A549 (cell line): ENCODE results near the gene KIRREL1. TPM values are rescaled to one million over a fixed set of nuclear protein-coding genes. Genes with fewer than 3 reads are reported as not detected.

Source experiments
- ATAC-seq, 2 experiments: fragments of 200-7000 bp in 1 of 2; fragments of >200 bp in 1 of 2; cut with Nextera tagmentation in 1 of 2; cut with Tn5 transposase in 1 of 2; 3 replicates each; pipeline versions ENCODE4 v1.8.0 to v1.9.1; 2018 to 2020; ENCODE audit warnings: mild to moderate bottlenecking in 1 of 2, moderate library complexity in 1 of 2
- CTCF ChIA-PET: fragments of 300-600 bp; sonication (Branson Sonifier 250); formaldehyde crosslinking; extraction: SDS; loops from one replicate; lab custom pipeline; 2021; ENCODE audit warnings: antibody characterized with exemption, inconsistent platforms; lab: Yijun Ruan, JAX
- POLR2A ChIA-PET: fragments of 350-600 bp; formaldehyde crosslinking; extraction: SDS; loops from one replicate; lab custom pipeline; 2021; ENCODE audit warnings: antibody characterized with exemption, inconsistent platforms; lab: Yijun Ruan, JAX
- DNase-seq, 2 experiments: peaks; one replicate each; pipeline versions ENCODE4 v3.0.0 to v3.0.0-alpha.2; 2011 to 2016; ENCODE audit warnings: low read depth in 1 of 2, low spot score in 1 of 2
- FAIRE-seq: peaks from 2 replicates; lab custom pipeline; 2011; peaks lifted over from hg19 to GRCh38; lab: Jason Lieb, UNC
- H3K27ac ChIP-seq, 2 experiments: fragments of >200 bp; sonication (Bioruptor Twin); formaldehyde crosslinking; 3 replicates each; pipeline ENCODE4 v1.5.1; 2016 to 2017
- H3K4me1 ChIP-seq: fragments of >200 bp; sonication (Bioruptor Twin); formaldehyde crosslinking; 3 replicates; pipeline ENCODE4 v1.6.1; 2016
- H3K4me2 ChIP-seq: fragments of >200 bp; sonication (Bioruptor Twin); formaldehyde crosslinking; 3 replicates; pipeline ENCODE4 v1.6.1; 2016
- H3K4me3 ChIP-seq: fragments of >200 bp; sonication (Bioruptor Twin); formaldehyde crosslinking; 3 replicates; pipeline ENCODE4 v1.5.1; 2016
- H3K9me3 ChIP-seq: fragments of >200 bp; sonication (Bioruptor Twin); formaldehyde crosslinking; 3 replicates; pipeline ENCODE4 v1.6.1; 2016
- CBX8 ChIP-seq: fragments of 200-600 bp; sonication (generic); IDR thresholded peaks from 2 replicates; pipeline ENCODE4 v1.6.1; 2016
- CHD4 ChIP-seq: fragments of 200-600 bp; sonication (generic); IDR thresholded peaks from 2 replicates; pipeline ENCODE4 v1.6.1; 2016; ENCODE audit warnings: antibody characterized with exemption, mild to moderate bottlenecking, borderline replicate concordance
- FOXS1 ChIP-seq: fragments of 250-450 bp; sonication (Bioruptor Pico); IDR thresholded peaks from 2 replicates; pipeline ENCODE4 v1.5.0; 2020; ENCODE audit warnings: mild to moderate bottlenecking, moderate library complexity
- GATA3 ChIP-seq: IDR thresholded peaks from 2 replicates; pipeline ENCODE4 v1.6.1; 2012; ENCODE audit warnings: borderline replicate concordance
- HEYL ChIP-seq: fragments of 250-450 bp; sonication (Bioruptor Pico); IDR thresholded peaks from 2 replicates; pipeline ENCODE4 v1.8.0; 2021; ENCODE audit warnings: mild to moderate bottlenecking, moderate library complexity
- HOXB5 ChIP-seq: fragments of 250-450 bp; sonication (Bioruptor Pico); IDR thresholded peaks from 2 replicates; pipeline ENCODE4 v1.5.0; 2020; ENCODE audit warnings: mild to moderate bottlenecking, moderate library complexity
- JUNB ChIP-seq: fragments of >200 bp; sonication (Bioruptor Twin); formaldehyde crosslinking; IDR thresholded peaks from 2 replicates; pipeline ENCODE4 v1.6.1; 2016
- KDM5A ChIP-seq: fragments of 200-600 bp; sonication (generic); IDR thresholded peaks from 2 replicates; pipeline ENCODE4 v1.6.1; 2016; ENCODE audit warnings: antibody characterized with exemption, mild to moderate bottlenecking
- NR3C1 ChIP-seq: fragments of >200 bp; sonication (Bioruptor Twin); formaldehyde crosslinking; IDR thresholded peaks from 3 replicates; pipeline ENCODE4 v1.6.1; 2017
- RAD21 ChIP-seq, 2 experiments: fragments of >200 bp in 1 of 2; sonication (Bioruptor Twin) in 1 of 2; formaldehyde crosslinking in 1 of 2; IDR thresholded peaks in 1 of 2; conservative IDR thresholded peaks in 1 of 2; 2 replicates in 1 of 2; 3 replicates in 1 of 2; pipeline ENCODE4 v1.6.1; 2012 to 2018; ENCODE audit warnings: inconsistent platforms in 1 of 2
- RNF2 ChIP-seq: fragments of 200-600 bp; sonication (generic); IDR thresholded peaks from 2 replicates; pipeline ENCODE4 v1.6.1; 2016; ENCODE audit warnings: low read depth, mild to moderate bottlenecking, antibody characterized with exemption, moderate library complexity, borderline replicate concordance
- TP53 ChIP-seq: fragments of 250-450 bp; sonication (Bioruptor Pico); IDR thresholded peaks from 2 replicates; pipeline ENCODE4 v1.5.0; 2021; ENCODE audit warnings: mild to moderate bottlenecking, moderate library complexity
- ZFP36 ChIP-seq: fragments of 450-650 bp; IDR thresholded peaks from 2 replicates; pipeline ENCODE4 v1.6.1; 2014; ENCODE audit warnings: borderline replicate concordance; ENCODE audit not compliant: partially characterized antibody
- WGBS: methylation state at CpG from one replicate; pipeline ENCODE4 v1.1.6; 2017; ENCODE audit errors: missing lambda C conversion rate; 5-methylcytosine and 5-hydroxymethylcytosine counted together
- polyA plus RNA-seq, 4 experiments: library from polyadenylated mRNA; depleted of rRNA in 3 of 4; stranded (reverse); fragments of >200 nt; fragmentation: RNase III in 1 of 4; extraction: RNeasy Plus Mini Kit Qiagen cat#74134 plus additional on column Dnase treatment in 1 of 4; gene quantifications; 2 replicates in 3 of 4; 3 replicates in 1 of 4; pipeline ENCODE4 v1.2.3, GENCODE V29; 2011 to 2017
- TF ChIP-seq, protein P1 (sequence below): fragments of 450-650 bp; IDR thresholded peaks from 2 replicates; pipeline ENCODE4 v1.6.1; 2014; ENCODE audit warnings: antibody characterized with exemption
- TF ChIP-seq, protein P2 (sequence below): fragments of >200 bp; sonication (Bioruptor Twin); formaldehyde crosslinking; IDR thresholded peaks from 3 replicates; pipeline ENCODE4 v1.5.1; 2016
- TF ChIP-seq, protein P3 (sequence below): IDR thresholded peaks from 2 replicates; pipeline ENCODE4 v1.6.1; 2012
- TF ChIP-seq, protein P4 (sequence below): fragments of 200-600 bp; sonication (generic); IDR thresholded peaks from 2 replicates; pipeline ENCODE4 v1.6.1; 2016; ENCODE audit warnings: antibody characterized with exemption, mild to moderate bottlenecking, moderate library complexity

Gene KIRREL1
- polyA plus RNA-seq, 2 of the 4 experiments (the other 2 are of a cell fraction): 18.7 to 41.3 TPM

DNA sequence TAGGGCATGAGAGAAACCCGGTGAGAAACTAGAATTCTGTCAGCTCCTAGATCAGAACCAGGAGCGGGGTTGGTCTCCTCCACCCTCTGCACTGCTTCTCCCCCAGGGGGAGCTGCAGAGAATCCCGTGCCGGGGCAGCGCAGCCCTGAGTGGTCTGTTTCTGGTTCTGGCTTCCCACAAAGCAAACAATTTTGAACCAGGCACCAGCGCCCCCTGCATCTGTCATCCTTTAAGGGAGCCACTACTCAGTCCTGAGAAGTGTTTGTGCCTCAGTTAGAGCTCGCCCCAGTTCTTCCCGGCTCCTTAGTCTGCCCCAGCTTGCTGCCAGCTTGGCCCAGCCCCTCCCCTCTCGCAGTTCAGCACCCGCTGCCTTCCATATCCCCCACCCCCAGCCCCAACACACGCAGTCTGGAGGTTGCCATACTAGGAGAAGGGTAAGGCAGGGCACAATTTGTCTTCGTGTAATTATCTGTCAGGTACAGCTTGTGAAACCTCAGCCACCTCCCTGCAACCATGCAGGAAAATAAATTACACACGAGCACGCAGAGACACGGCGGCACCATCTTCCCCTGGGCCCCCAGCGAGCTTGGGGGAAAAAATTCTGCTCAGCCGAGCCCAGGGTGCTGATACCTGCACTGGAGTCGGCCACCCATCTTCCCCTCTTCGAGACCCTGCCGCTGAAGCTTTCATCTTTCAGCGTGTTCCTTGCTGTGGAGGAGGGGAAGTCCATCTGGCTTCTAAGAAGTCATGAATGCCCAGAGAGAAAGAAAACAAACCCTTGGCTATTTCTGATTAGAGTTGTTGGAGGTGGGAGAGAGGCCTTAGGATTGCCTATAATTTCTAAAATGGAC, 124.6 kb downstream of the KIRREL1 start (continued):
- TF ChIP-seq, protein P1, sequence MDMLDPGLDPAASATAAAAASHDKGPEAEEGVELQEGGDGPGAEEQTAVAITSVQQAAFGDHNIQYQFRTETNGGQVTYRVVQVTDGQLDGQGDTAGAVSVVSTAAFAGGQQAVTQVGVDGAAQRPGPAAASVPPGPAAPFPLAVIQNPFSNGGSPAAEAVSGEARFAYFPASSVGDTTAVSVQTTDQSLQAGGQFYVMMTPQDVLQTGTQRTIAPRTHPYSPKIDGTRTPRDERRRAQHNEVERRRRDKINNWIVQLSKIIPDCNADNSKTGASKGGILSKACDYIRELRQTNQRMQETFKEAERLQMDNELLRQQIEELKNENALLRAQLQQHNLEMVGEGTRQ: no peak
- no peak for TF ChIP-seq TP53 (CRISPR knock-in tag)
- TF ChIP-seq RNF2: no peak
- TF ChIP-seq CHD4: no peak

DNA sequence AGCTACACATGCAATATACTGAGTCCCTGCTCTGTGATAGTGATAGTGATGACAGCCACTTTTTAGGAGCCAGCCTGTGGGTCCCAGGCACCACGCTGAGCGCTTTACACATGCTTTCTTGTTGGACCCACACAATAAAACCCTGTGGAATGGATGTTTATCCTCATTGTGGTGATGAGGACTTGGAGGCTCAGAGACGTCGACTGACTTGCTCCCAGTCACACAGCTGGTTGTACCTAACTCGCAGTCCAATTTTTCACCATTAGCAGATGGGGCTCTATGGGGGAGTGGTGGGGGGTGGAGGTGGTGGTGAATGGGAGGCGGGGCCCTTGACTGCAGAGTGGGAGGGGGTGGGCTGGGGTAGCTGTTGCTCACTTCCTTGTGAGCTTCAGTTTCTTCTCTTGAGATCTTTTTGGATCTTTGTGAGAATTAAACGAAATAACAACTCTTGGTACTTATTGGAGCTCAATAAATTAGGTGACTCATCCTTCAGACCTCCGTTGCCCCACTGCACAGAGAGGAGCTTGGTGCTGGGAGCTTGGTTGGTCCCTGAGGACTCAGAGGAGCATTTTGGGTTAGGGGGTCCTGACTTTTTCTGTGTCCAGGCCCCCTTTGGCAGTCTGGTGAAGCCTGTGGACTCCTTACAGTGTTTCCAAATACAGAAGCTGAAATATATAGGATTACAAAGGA, 125.4 kb downstream of the KIRREL1 start:
- CTCF ChIA-PET: interaction anchor here (0.6 to 45.7 kb wide), 12 partner anchors 8 to 749 kb away, joined by 3 to 2212 read pairs (median 8); partner anchors contain the start of gene KIRREL1
- TF ChIP-seq, protein P1: no peak
- no peak for TF ChIP-seq NR3C1
- TF ChIP-seq HEYL (CRISPR knock-in tag): no peak
- no peak for TF ChIP-seq RAD21 (conservative IDR thresholded peaks at IDR 0.05 in 1 of 2, IDR thresholded peaks at IDR 0.05 in 1 of 2)
- TF ChIP-seq, protein P2, sequence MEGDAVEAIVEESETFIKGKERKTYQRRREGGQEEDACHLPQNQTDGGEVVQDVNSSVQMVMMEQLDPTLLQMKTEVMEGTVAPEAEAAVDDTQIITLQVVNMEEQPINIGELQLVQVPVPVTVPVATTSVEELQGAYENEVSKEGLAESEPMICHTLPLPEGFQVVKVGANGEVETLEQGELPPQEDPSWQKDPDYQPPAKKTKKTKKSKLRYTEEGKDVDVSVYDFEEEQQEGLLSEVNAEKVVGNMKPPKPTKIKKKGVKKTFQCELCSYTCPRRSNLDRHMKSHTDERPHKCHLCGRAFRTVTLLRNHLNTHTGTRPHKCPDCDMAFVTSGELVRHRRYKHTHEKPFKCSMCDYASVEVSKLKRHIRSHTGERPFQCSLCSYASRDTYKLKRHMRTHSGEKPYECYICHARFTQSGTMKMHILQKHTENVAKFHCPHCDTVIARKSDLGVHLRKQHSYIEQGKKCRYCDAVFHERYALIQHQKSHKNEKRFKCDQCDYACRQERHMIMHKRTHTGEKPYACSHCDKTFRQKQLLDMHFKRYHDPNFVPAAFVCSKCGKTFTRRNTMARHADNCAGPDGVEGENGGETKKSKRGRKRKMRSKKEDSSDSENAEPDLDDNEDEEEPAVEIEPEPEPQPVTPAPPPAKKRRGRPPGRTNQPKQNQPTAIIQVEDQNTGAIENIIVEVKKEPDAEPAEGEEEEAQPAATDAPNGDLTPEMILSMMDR: no peak
- TF ChIP-seq GATA3: no peak
- no peak for TF ChIP-seq JUNB
- TF ChIP-seq KDM5A: no peak
- no peak for TF ChIP-seq ZFP36
- no peak for TF ChIP-seq FOXS1 (CRISPR knock-in tag)
- TF ChIP-seq, protein P3, sequence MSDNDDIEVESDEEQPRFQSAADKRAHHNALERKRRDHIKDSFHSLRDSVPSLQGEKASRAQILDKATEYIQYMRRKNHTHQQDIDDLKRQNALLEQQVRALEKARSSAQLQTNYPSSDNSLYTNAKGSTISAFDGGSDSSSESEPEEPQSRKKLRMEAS: no peak
- TF ChIP-seq, protein P4, sequence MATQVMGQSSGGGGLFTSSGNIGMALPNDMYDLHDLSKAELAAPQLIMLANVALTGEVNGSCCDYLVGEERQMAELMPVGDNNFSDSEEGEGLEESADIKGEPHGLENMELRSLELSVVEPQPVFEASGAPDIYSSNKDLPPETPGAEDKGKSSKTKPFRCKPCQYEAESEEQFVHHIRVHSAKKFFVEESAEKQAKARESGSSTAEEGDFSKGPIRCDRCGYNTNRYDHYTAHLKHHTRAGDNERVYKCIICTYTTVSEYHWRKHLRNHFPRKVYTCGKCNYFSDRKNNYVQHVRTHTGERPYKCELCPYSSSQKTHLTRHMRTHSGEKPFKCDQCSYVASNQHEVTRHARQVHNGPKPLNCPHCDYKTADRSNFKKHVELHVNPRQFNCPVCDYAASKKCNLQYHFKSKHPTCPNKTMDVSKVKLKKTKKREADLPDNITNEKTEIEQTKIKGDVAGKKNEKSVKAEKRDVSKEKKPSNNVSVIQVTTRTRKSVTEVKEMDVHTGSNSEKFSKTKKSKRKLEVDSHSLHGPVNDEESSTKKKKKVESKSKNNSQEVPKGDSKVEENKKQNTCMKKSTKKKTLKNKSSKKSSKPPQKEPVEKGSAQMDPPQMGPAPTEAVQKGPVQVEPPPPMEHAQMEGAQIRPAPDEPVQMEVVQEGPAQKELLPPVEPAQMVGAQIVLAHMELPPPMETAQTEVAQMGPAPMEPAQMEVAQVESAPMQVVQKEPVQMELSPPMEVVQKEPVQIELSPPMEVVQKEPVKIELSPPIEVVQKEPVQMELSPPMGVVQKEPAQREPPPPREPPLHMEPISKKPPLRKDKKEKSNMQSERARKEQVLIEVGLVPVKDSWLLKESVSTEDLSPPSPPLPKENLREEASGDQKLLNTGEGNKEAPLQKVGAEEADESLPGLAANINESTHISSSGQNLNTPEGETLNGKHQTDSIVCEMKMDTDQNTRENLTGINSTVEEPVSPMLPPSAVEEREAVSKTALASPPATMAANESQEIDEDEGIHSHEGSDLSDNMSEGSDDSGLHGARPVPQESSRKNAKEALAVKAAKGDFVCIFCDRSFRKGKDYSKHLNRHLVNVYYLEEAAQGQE: no peak
- no peak for TF ChIP-seq CBX8
- no peak for TF ChIP-seq TP53 (CRISPR knock-in tag)
- no peak for TF ChIP-seq HOXB5 (CRISPR knock-in tag)
- TF ChIP-seq, all 56 proteins: peak for 0
- Histone ChIP-seq H3K4me1 (0 out of 3 replicates have a peak, but pooled peaks cover 7% of the 10 kb centered on the region), H3K4me2 (no peak overlapping the region), H3K27ac (no peak overlapping the region), H3K4me3 (no peak overlapping the region), H3K9me3 (no peaks in the 10 kb centered on the region)
- POLR2A ChIA-PET: no interaction called here
- WGBS: 76% methylated on average over 8 of the region's 8 CpGs
- FAIRE-seq (no peak), DNase-seq (no peak), ATAC-seq (no peak)
